K562 (cell line): ENCODE data around the gene ZNF362. TPM values are rescaled to one million over a fixed set of nuclear protein-coding genes. Genes with fewer than 3 reads are reported as not detected.
A peak's percentile ranks its signal among the peaks of the same experiment; 100 is the strongest.

Source experiments
- ATAC-seq: fragments of 200-7000 bp; cut with Tn5 transposase; 3 replicates; pipeline ENCODE4 v1.9.1; 2020; ENCODE audit warnings: moderate library complexity
- BruUV-seq: library from RNA; stranded (reverse); fragments of 400-500 nt; replicated peaks from 2 replicates; lab custom pipeline; 2021; lab: Mats Ljungman, UMichigan
- CTCF ChIA-PET: fragments of 300-600 bp; formaldehyde crosslinking; extraction: SDS; loops from one replicate; lab custom pipeline; 2021; ENCODE audit warnings: low intra/inter-chr PET ratio; lab: Yijun Ruan, JAX
- POLR2A ChIA-PET: fragments of 300-600, 350-650 bp; sonication (Branson Sonifier 250); formaldehyde crosslinking; extraction: SDS; loops from one replicate; lab custom pipeline; 2021; ENCODE audit warnings: antibody characterized with exemption, inconsistent platforms; lab: Yijun Ruan, JAX
- DNase-seq, 4 experiments: peaks; one replicate each; pipeline versions ENCODE4 v3.0.0 to v3.0.0-alpha.2; 2011 to 2018; ENCODE audit warnings: low spot score in 3 of 4, mixed read lengths in 3 of 4; ENCODE audit errors: extremely low read depth in 1 of 4
- FAIRE-seq: peaks from 2 replicates; lab custom pipeline; 2011; peaks lifted over from hg19 to GRCh38; lab: Jason Lieb, UNC
- H2AFZ ChIP-seq: 2 replicates; pipeline ENCODE4 v1.6.0; 2011; ENCODE audit warnings: low read depth, low read length, control low read depth, inconsistent platforms
- H3K27ac ChIP-seq: fragments of 200-600 bp; 3 replicates; pipeline ENCODE4 v1.8.0; 2011; ENCODE audit warnings: low read depth, mild to moderate bottlenecking, control low read depth, inconsistent platforms, low read length, moderate library complexity, mixed read lengths; ENCODE audit errors: extremely low read depth
- H3K27me3 ChIP-seq, 2 experiments: fragments of 300-600 bp in 1 of 2; 2 replicates in 1 of 2; 3 replicates in 1 of 2; pipeline versions ENCODE4 v1.6.0 to v1.8.0; 2011; ENCODE audit warnings: inconsistent platforms in 2 of 2, low read length in 2 of 2, mild to moderate bottlenecking in 1 of 2, mixed read lengths in 1 of 2, moderate library complexity in 1 of 2; ENCODE audit not compliant: control insufficient read depth in 2 of 2, insufficient read depth in 2 of 2
- H3K36me3 ChIP-seq: fragments of 300-600 bp; 3 replicates; pipeline ENCODE4 v1.8.0; 2011; ENCODE audit warnings: mild to moderate bottlenecking, low read length, inconsistent platforms; ENCODE audit not compliant: control insufficient read depth, insufficient read depth
- H3K4me1 ChIP-seq, 2 experiments: fragments of 200-600 bp in 1 of 2; replicated peaks in 1 of 2; 2 replicates in 1 of 2; 3 replicates in 1 of 2; pipeline versions ENCODE4 v1.5.1 to v1.8.0; 2011; ENCODE audit warnings: inconsistent platforms in 2 of 2, low read length in 2 of 2, mild to moderate bottlenecking in 1 of 2, mixed read lengths in 1 of 2, moderate library complexity in 1 of 2; ENCODE audit not compliant: control insufficient read depth in 2 of 2, insufficient read depth in 2 of 2
- H3K4me2 ChIP-seq: 2 replicates; pipeline ENCODE4 v1.6.1; 2011; ENCODE audit warnings: low read length, control low read depth, inconsistent platforms, mixed read lengths; ENCODE audit not compliant: insufficient read depth
- H3K4me3 ChIP-seq: fragments of 200-600 bp; sonication (generic), shearing (Covaris generic); 2 replicates; pipeline ENCODE4 v1.5.1; 2016; ENCODE audit warnings: control low read depth, inconsistent platforms
- H3K79me2 ChIP-seq: fragments of 200-600 bp; 3 replicates; pipeline ENCODE4 v1.8.0; 2011; ENCODE audit warnings: low read length, inconsistent platforms; ENCODE audit not compliant: control insufficient read depth, insufficient read depth
- H3K9ac ChIP-seq, 2 experiments: 2 replicates each; pipeline versions ENCODE4 v1.6.0 to v1.6.1; 2011; ENCODE audit warnings: low read depth in 2 of 2, low read length in 2 of 2, control low read depth in 1 of 2, inconsistent platforms in 1 of 2, mild to moderate bottlenecking in 1 of 2, mixed read lengths in 1 of 2; ENCODE audit not compliant: insufficient read depth in 1 of 2
- H3K9me1 ChIP-seq: one replicate; pipeline ENCODE4 v1.6.0; 2011; ENCODE audit warnings: inconsistent platforms, mild to moderate bottlenecking, low read length, moderate library complexity; ENCODE audit not compliant: control insufficient read depth, insufficient read depth
- H3K9me3 ChIP-seq: replicated peaks from 2 replicates; pipeline ENCODE4 v1.5.1; 2011; ENCODE audit warnings: low read depth, low read length, inconsistent platforms; ENCODE audit not compliant: control insufficient read depth, insufficient read depth
- H4K20me1 ChIP-seq: replicated peaks from 2 replicates; pipeline ENCODE4 v1.6.1; 2011; ENCODE audit warnings: low read length, inconsistent platforms, mixed read lengths; ENCODE audit not compliant: control insufficient read depth, insufficient read depth
- CHAMP1 ChIP-seq: fragments of 450-650 bp; IDR thresholded peaks from 2 replicates; pipeline ENCODE4 v1.6.1; 2016; ENCODE audit warnings: mild to moderate bottlenecking
- CREB3L1 ChIP-seq: fragments of 450-650 bp; IDR thresholded peaks from 2 replicates; pipeline ENCODE4 v1.6.1; 2014; ENCODE audit warnings: low read depth, mild to moderate bottlenecking, moderate library complexity, borderline replicate concordance
- ETV1 ChIP-seq: fragments of 450-650 bp; conservative IDR thresholded peaks from 2 replicates; pipeline ENCODE4 v1.6.1; 2016; ENCODE audit warnings: missing genetic modification characterization, control low read depth, low read depth, missing compliant biosample characterization
- FOXA3 ChIP-seq, 2 experiments: fragments of 450-650 bp in 1 of 2; sonication (generic) in 1 of 2; formaldehyde crosslinking; IDR thresholded peaks in 1 of 2; conservative IDR thresholded peaks in 1 of 2; 2 replicates each; pipeline versions ENCODE4 v1.4.0 to v1.8.0; 2020 to 2022; ENCODE audit warnings: mild to moderate bottlenecking in 2 of 2, missing genetic modification reagents in 1 of 2
- MEIS2 ChIP-seq: fragments of 450-650 bp; IDR thresholded peaks from 2 replicates; pipeline ENCODE4 v1.6.1; 2014; ENCODE audit warnings: mild to moderate bottlenecking; ENCODE audit not compliant: partially characterized antibody
- PBX2 ChIP-seq, 2 experiments: IDR thresholded peaks in 1 of 2; conservative IDR thresholded peaks in 1 of 2; 2 replicates each; pipeline ENCODE4 v1.6.1; 2016; ENCODE audit warnings: low read depth in 2 of 2, mild to moderate bottlenecking in 1 of 2, missing compliant biosample characterization in 1 of 2, missing genetic modification characterization in 1 of 2, moderate library complexity in 1 of 2
- PKNOX1 ChIP-seq: fragments of 450-650 bp; IDR thresholded peaks from 2 replicates; pipeline ENCODE4 v1.6.1; 2016
- SRF ChIP-seq, 2 experiments: fragments of 250-450, 450-650 bp in 1 of 2; sonication (Bioruptor Pico) in 1 of 2; sonication (generic) in 1 of 2; formaldehyde crosslinking; IDR thresholded peaks; 2 replicates each; pipeline versions ENCODE4 v1.5.0 to v1.5.1; 2020 to 2022; ENCODE audit warnings: mild to moderate bottlenecking in 1 of 2, missing genetic modification reagents in 1 of 2
- WGBS: fragments of 100-300 bp; shearing (Covaris generic); methylation state at CpG from one replicate; pipeline ENCODE4 v1.1.6; 2016; ENCODE audit warnings: low coverage, mixed read lengths; ENCODE audit not compliant: insufficient coverage; ENCODE audit errors: missing lambda C conversion rate; 5-methylcytosine and 5-hydroxymethylcytosine counted together
- in situ Hi-C: fragments of 300-500 bp; cut with MboI; formaldehyde crosslinking; loops from 4 replicates; pipeline ENCODE4 v1.15.0; 2018; ENCODE audit warnings: inconsistent platforms, mixed read lengths
- intact Hi-C: fragments of 100-400 bp; cut with micrococcal nuclease; formaldehyde crosslinking; loops from 2 replicates; pipeline ENCODE4 v1.14.2; 2022
- polyA plus RNA-seq, 8 experiments: library from polyadenylated mRNA; depleted of rRNA in 4 of 8; stranded (reverse) in 5 of 8; unstranded in 3 of 8; fragments of >200 nt; fragmentation: Nextera tagmentation in 2 of 8; fragmentation: Illumina TruSeq in 1 of 8; extraction: Ambion mirVana in 2 of 8; extraction: Trizol in 1 of 8; gene quantifications; 2 replicates each; pipeline versions ENCODE4 v1.2.1 to v1.2.3, GENCODE V29; 2011 to 2014; ENCODE audit warnings: inconsistent platforms in 1 of 8, missing spikeins in 1 of 8
- total RNA-seq, 7 experiments: library from RNA; depleted of rRNA in 6 of 7; stranded (reverse); fragments of >200 nt in 6 of 7; fragmentation: Illumina TruSeq in 2 of 7; extraction: Trizol in 2 of 7; gene quantifications; 2 replicates each; pipeline versions ENCODE4 v1.2.1 to v1.2.3, GENCODE V29; 2011 to 2021; ENCODE audit warnings: low replicate concordance in 1 of 7

ZNF362 gene
- total and polyA plus RNA-seq, 9 of the 15 experiments (the other 6 are each of a cell fraction or from before 2014, with no cell fraction given), result 0.01 to 1.1 (median 0.35) TPM; not detected in 1

GRCh38 chr1:33241866-33242265 lies 14.4 kb upstream of the ZNF362 start (continued):
- no peak for TF ChIP-seq CHAMP1

- no peak overlapping the region for H3K4me2 ChIP-seq
- intact Hi-C loops (no loop called here), in situ Hi-C loops (no loop called here)
- H4K20me1 ChIP-seq, result no peaks in the 10 kb centered on the region
- no peaks in the 10 kb centered on the region for H3K9me1 ChIP-seq
- no peaks in the 10 kb centered on the region for H3K36me3 ChIP-seq
- CTCF ChIA-PET, result no interaction called here
- H3K4me1 ChIP-seq, result no peaks in the 10 kb centered on the region
- no TSS peak for BruUV-seq
- H3K4me3 ChIP-seq, result no peak overlapping the region
- no peaks in the 10 kb centered on the region for H3K79me2 ChIP-seq
- POLR2A ChIA-PET, result no interaction called here
- H3K27ac ChIP-seq, result no peak overlapping the region
- WGBS, result 0% methylated on average over 2 of the region's 3 CpGs
- FAIRE-seq (no peak), DNase-seq (no peak), ATAC-seq (no peak)
- TF ChIP-seq PBX2 (CRISPR knock-in tag; IDR thresholded peaks at IDR 0.05; ENCODE audit: low read depth) (no peak), PBX2 (tag; conservative IDR thresholded peaks at IDR 0.05; ENCODE audit: low read depth) (peak; percentile 77), MEIS2 (peak; percentile 81), SRF (CRISPR knock-in tag; IDR thresholded peaks at IDR 0.05) (peak in 1 of 2 experiments; percentile 23; a peak in 1 of 4 replicates), CREB3L1 (no peak), PKNOX1 (peak; percentile 37; the same call in 1 of the 2 replicates), FOXA3 (CRISPR knock-in tag; conservative IDR thresholded peaks at IDR 0.05 in 1 of 2, IDR thresholded peaks at IDR 0.05 in 1 of 2) (no peak), ETV1 (tag) (0 out of 2 replicates have a peak, but pooled peaks have one; percentile 25)
- no peaks in the 10 kb centered on the region for H3K9me3 ChIP-seq
- H3K9ac ChIP-seq, result no peak overlapping the region
- H3K27me3 ChIP-seq, result peaks cover 15 to 30% of the 10 kb centered on the region in 2 experiments
- H2AFZ ChIP-seq, result no peak overlapping the region
These were observed 13.6 kb upstream of the ZNF362 start for GRCh38 chr1:33242652-33243051.
